ENCODE measurements around the gene WNT9B. TPM values are rescaled to one million over a fixed set of nuclear protein-coding genes. Genes with fewer than 3 reads are reported as not detected.

The WNT9B gene
- total RNA-seq, 1 experiment from 2014 or later: 0.70 TPM

DNA sequence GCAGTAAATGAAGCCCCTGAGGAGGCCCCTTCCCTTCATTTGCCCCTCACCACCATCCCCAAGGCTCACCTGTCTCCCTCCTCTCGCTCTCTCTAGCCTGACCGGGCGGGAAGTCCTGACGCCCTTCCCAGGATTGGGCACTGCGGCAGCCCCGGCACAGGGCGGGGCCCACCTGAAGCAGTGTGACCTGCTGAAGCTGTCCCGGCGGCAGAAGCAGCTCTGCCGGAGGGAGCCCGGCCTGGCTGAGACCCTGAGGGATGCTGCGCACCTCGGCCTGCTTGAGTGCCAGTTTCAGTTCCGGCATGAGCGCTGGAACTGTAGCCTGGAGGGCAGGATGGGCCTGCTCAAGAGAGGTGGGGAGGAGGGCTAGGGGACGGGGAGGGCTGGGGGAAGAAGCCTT lies 21.0 kb downstream of the WNT9B start:
- WGBS (ENCODE audit: extremely low coverage, insufficient read length, low lambda C conversion rate): no CpG with 5 or more reads among the region's 16 CpGs
- H3K79me2 ChIP-seq (ENCODE audit: insufficient read depth, low read length): no peaks in the 10 kb centered on the region
- H4K5ac ChIP-seq (ENCODE audit: insufficient read length, low read depth, low read length): no peak overlapping the region
- H2BK5ac ChIP-seq (ENCODE audit: insufficient read length, low read length): no peak overlapping the region
- no peak overlapping the region for H2AK5ac ChIP-seq (ENCODE audit: insufficient read length, low read length)
- H3K4me1 ChIP-seq (ENCODE audit: insufficient read depth, low read length): no peaks in the 10 kb centered on the region
- H4K8ac ChIP-seq (replicated peaks; ENCODE audit: insufficient read length, low read depth, low read length): no peak overlapping the region
- H3K79me1 ChIP-seq (ENCODE audit: insufficient read depth, low read depth, low read length, poor library complexity, severe bottlenecking): no peaks in the 10 kb centered on the region
- no peak overlapping the region for H2BK15ac ChIP-seq (ENCODE audit: low read depth, low read length)
- no peak overlapping the region for H3K23ac ChIP-seq (ENCODE audit: insufficient read length, low read depth, low read length)
- no peak overlapping the region for H3K56ac ChIP-seq (ENCODE audit: insufficient read length, low read depth, low read length)
- H2BK120ac ChIP-seq (ENCODE audit: low read depth, low read length, poor library complexity, severe bottlenecking): no peak overlapping the region
- no peak overlapping the region for H2BK12ac ChIP-seq (ENCODE audit: insufficient read length, low read depth, low read length)
- H3K9ac ChIP-seq (ENCODE audit: extremely low read depth, insufficient read length, low read length): no peak overlapping the region
- no peaks in the 10 kb centered on the region for H3K27me3 ChIP-seq (ENCODE audit: insufficient read depth, low read length)
- no peaks in the 10 kb centered on the region for H3K9me3 ChIP-seq (ENCODE audit: control insufficient read depth, low read depth, low read length)
- H2AFZ ChIP-seq (ENCODE audit: low read length): no peak overlapping the region
- no peak for DNase-seq
- Mint-ChIP-seq H3K27me3 (ENCODE audit: low read depth) (peaks cover 4% of the 10 kb centered on the region), H3K36me3 (ENCODE audit: insufficient read depth in 1 of 3, low read depth in 3 of 3) (no peaks in the 10 kb centered on the region), H3K4me3 (no peak overlapping the region), H3K27ac (no peak overlapping the region), H3K9me3 (no peaks in the 10 kb centered on the region), H3K4me1 (0 out of 4 replicates have a peak, but pooled peaks cover 0 to 2% of the 10 kb centered on the region in 2 experiments)
- no peak overlapping the region; the same call in 1 of the 2 replicates for H3K14ac ChIP-seq (ENCODE audit: insufficient read depth, low read length)
- H2BK20ac ChIP-seq (ENCODE audit: low read depth, low read length, poor library complexity, severe bottlenecking): no peak overlapping the region
- H3K4me2 ChIP-seq (ENCODE audit: insufficient read depth, insufficient read length, low read length): no peak overlapping the region
- no peaks in the 10 kb centered on the region for H3K23me2 ChIP-seq (ENCODE audit: insufficient read length, low read depth, low read length, poor library complexity, severe bottlenecking)
- H3K18ac ChIP-seq (ENCODE audit: insufficient read length, low read depth, low read length): no peak overlapping the region
- H3K4ac ChIP-seq (ENCODE audit: low read depth, low read length): no peak overlapping the region
- TF ChIP-seq, protein P1, sequence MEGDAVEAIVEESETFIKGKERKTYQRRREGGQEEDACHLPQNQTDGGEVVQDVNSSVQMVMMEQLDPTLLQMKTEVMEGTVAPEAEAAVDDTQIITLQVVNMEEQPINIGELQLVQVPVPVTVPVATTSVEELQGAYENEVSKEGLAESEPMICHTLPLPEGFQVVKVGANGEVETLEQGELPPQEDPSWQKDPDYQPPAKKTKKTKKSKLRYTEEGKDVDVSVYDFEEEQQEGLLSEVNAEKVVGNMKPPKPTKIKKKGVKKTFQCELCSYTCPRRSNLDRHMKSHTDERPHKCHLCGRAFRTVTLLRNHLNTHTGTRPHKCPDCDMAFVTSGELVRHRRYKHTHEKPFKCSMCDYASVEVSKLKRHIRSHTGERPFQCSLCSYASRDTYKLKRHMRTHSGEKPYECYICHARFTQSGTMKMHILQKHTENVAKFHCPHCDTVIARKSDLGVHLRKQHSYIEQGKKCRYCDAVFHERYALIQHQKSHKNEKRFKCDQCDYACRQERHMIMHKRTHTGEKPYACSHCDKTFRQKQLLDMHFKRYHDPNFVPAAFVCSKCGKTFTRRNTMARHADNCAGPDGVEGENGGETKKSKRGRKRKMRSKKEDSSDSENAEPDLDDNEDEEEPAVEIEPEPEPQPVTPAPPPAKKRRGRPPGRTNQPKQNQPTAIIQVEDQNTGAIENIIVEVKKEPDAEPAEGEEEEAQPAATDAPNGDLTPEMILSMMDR (conservative IDR thresholded peaks at IDR 0.05): no peak
- no peak overlapping the region for H3T11ph ChIP-seq (ENCODE audit: low read length)
- H3K27ac ChIP-seq (ENCODE audit: insufficient read length, low read depth, low read length): no peak overlapping the region
- no peaks in the 10 kb centered on the region for H4K20me1 ChIP-seq (ENCODE audit: control insufficient read depth, insufficient read depth, insufficient read length)
- H4K91ac ChIP-seq (ENCODE audit: insufficient read length, low read depth, low read length): no peak overlapping the region
